ENCODE measurements around the gene NOL3.

NOL3 gene

GRCh38 chr16:67195676-67196075 is 25.3 kb downstream of the NOL3 start:
- no peaks in the 10 kb centered on the region for H3K9me3 ChIP-seq
- DNase-seq: no peak
- peaks cover 12 to 49% (median 25%) of the 10 kb centered on the region in 4 donors for H3K4me1 ChIP-seq
- no peaks in the 10 kb centered on the region for H3K27me3 ChIP-seq
- intact Hi-C loops (cut with DNase I; ENCODE audit: low total_unique reads): no loop called here
- no peak overlapping the region for H3K27ac ChIP-seq
- no peak overlapping the region for H3K4me3 ChIP-seq
- H3K36me3 ChIP-seq: peaks cover 41 to 59% (median 46%) of the 10 kb centered on the region in 3 donors
- no peak for TF ChIP-seq CTCF (IDR thresholded peaks at IDR 0.05)

- peaks cover 12 to 43% (median 19%) of the 10 kb centered on the region in 4 donors for H3K4me1 ChIP-seq
- no peaks in the 10 kb centered on the region for H3K9me3 ChIP-seq
- no peak for DNase-seq
- no peaks in the 10 kb centered on the region for H3K27me3 ChIP-seq
- intact Hi-C loops (cut with DNase I; ENCODE audit: low total_unique reads): no loop called here
- H3K27ac ChIP-seq: no peak overlapping the region
- peaks cover 41 to 71% (median 51%) of the 10 kb centered on the region in 3 donors for H3K36me3 ChIP-seq
- no peak for TF ChIP-seq CTCF (IDR thresholded peaks at IDR 0.05)
- no peak overlapping the region for H3K4me3 ChIP-seq
These were observed 26.5 kb downstream of the NOL3 start for GRCh38 chr16:67196881-67197280.

GRCh38 chr16:67197704-67198103 is 27.4 kb downstream of the NOL3 start:
- Histone ChIP-seq H3K4me1 (peaks cover 8 to 39% (median 16%) of the 10 kb centered on the region in 4 donors), H3K9me3 (no peaks in the 10 kb centered on the region), H3K27ac (no peak overlapping the region), H3K36me3 (peaks cover 41 to 80% (median 59%) of the 10 kb centered on the region in 3 donors), H3K27me3 (no peaks in the 10 kb centered on the region), H3K4me3 (no peak overlapping the region)
- no peak for DNase-seq
- intact Hi-C loops (cut with DNase I; ENCODE audit: low total_unique reads): no loop called here
- TF ChIP-seq CTCF (IDR thresholded peaks at IDR 0.05): no peak

- no peak for DNase-seq
- no peaks in the 10 kb centered on the region for H3K9me3 ChIP-seq
- H3K36me3 ChIP-seq: peaks cover 42 to 82% (median 63%) of the 10 kb centered on the region in 3 donors
- H3K4me3 ChIP-seq: no peak overlapping the region
- H3K27ac ChIP-seq: peak overlapping the region in 1 of 2 donors; percentile 11
- intact Hi-C loops (cut with DNase I; ENCODE audit: low total_unique reads): no loop called here
- peak; percentile 33 to 45 for TF ChIP-seq CTCF (IDR thresholded peaks at IDR 0.05)
- peaks cover 2 to 33% (median 10%) of the 10 kb centered on the region in 4 donors for H3K4me1 ChIP-seq
- no peaks in the 10 kb centered on the region for H3K27me3 ChIP-seq
These were observed 27.9 kb downstream of the NOL3 start for GRCh38 chr16:67198238-67198734.

- no peak for TF ChIP-seq CTCF (IDR thresholded peaks at IDR 0.05)
- no peak for DNase-seq
- H3K9me3 ChIP-seq: no peaks in the 10 kb centered on the region
- intact Hi-C loops (cut with DNase I; ENCODE audit: low total_unique reads): no loop called here
- H3K27me3 ChIP-seq: no peaks in the 10 kb centered on the region
- peaks cover 0 to 24% (median 4%) of the 10 kb centered on the region in 4 donors for H3K4me1 ChIP-seq
- peaks cover 44 to 82% (median 63%) of the 10 kb centered on the region in 3 donors for H3K36me3 ChIP-seq
- H3K27ac ChIP-seq: peak within 1 kb of the TSS in 1 of 2 donors; percentile 11
- no peak within 1 kb of the TSS for H3K4me3 ChIP-seq
These were observed 28.9 kb downstream of the NOL3 start, which contains the start of gene ELMO3 for GRCh38 chr16:67199011-67199807. Gene ELMO3, plus strand, starts transcription at chr16:67199131. Its CDS starts 196 bp downstream, at chr16:67199327.

All from tibial artery (tissue), 4 donors.